SK-N-SH (cell line): Measurements from ENCODE around the gene CCDC87. TPM values are rescaled to one million over a fixed set of nuclear protein-coding genes. Genes with fewer than 3 reads are reported as not detected.

Source experiments
- CTCF ChIA-PET: fragments of 300-600, 350-600 bp; formaldehyde crosslinking; extraction: SDS; loops from one replicate; lab custom pipeline; 2021; lab: Yijun Ruan, JAX
- POLR2A ChIA-PET: fragments of 350-600 bp; sonication (Branson Sonifier 250); formaldehyde crosslinking; extraction: SDS; loops from one replicate; lab custom pipeline; 2020; ENCODE audit warnings: antibody characterized with exemption, inconsistent platforms; lab: Yijun Ruan, JAX
- DNase-seq: peaks from one replicate; pipeline ENCODE4 v3.0.0; 2012
- H2AFZ ChIP-seq: fragments of 200-600 bp; sonication (generic); 2 replicates; pipeline ENCODE4 v1.8.1; 2016; ENCODE audit warnings: antibody characterized with exemption, mild to moderate bottlenecking, low read depth
- H3F3A ChIP-seq: fragments of 200-600 bp; sonication (generic); replicated peaks from 2 replicates; pipeline ENCODE3; 2016; ENCODE audit warnings: antibody characterized with exemption, mild to moderate bottlenecking; ENCODE audit not compliant: insufficient read depth
- H3K27ac ChIP-seq, 2 experiments: fragments of 200-500 bp in 1 of 2; fragments of 200-600 bp in 1 of 2; sonication (Bioruptor generic) in 1 of 2; sonication (generic), shearing (Covaris generic) in 1 of 2; 2 replicates each; pipeline versions ENCODE4 v1.5.1 to v1.6.1; 2014 to 2016; ENCODE audit warnings: low read depth in 2 of 2, inconsistent platforms in 1 of 2, low read length in 1 of 2, mild to moderate bottlenecking in 1 of 2, mixed read lengths in 1 of 2
- H3K27me3 ChIP-seq: fragments of 200-600 bp; sonication (generic), shearing (Covaris generic); 2 replicates; pipeline ENCODE4 v1.6.1; 2016; ENCODE audit warnings: mixed run types; ENCODE audit not compliant: insufficient read depth
- H3K36me3 ChIP-seq, 2 experiments: fragments of 200-500 bp in 1 of 2; fragments of 200-600 bp in 1 of 2; sonication (Bioruptor generic) in 1 of 2; sonication (generic) in 1 of 2; replicated peaks in 1 of 2; 2 replicates each; pipeline versions ENCODE3 to v1.5.1; 2014 to 2016; ENCODE audit warnings: low read length in 1 of 2, mild to moderate bottlenecking in 1 of 2; ENCODE audit not compliant: insufficient read depth in 2 of 2, control insufficient read depth in 1 of 2
- H3K4me1 ChIP-seq, 2 experiments: fragments of 200-500 bp in 1 of 2; fragments of 200-600 bp in 1 of 2; sonication (Bioruptor generic) in 1 of 2; sonication (generic), shearing (Covaris generic) in 1 of 2; 2 replicates each; pipeline versions ENCODE4 v1.5.1 to v1.6.1; 2014 to 2016; ENCODE audit warnings: low read depth in 1 of 2, low read length in 1 of 2, mixed run types in 1 of 2; ENCODE audit not compliant: insufficient read depth in 2 of 2, control insufficient read depth in 1 of 2
- H3K4me2 ChIP-seq: fragments of 200-600 bp; sonication (generic), shearing (Covaris generic); 2 replicates; pipeline ENCODE4 v1.6.1; 2017; ENCODE audit warnings: mixed run types
- H3K4me3 ChIP-seq, 2 experiments: fragments of 200-500 bp in 1 of 2; fragments of 200-600 bp in 1 of 2; sonication (Bioruptor generic) in 1 of 2; sonication (generic), shearing (Covaris generic) in 1 of 2; 2 replicates each; pipeline versions ENCODE4 v1.5.1 to v1.8.1; 2014 to 2016; ENCODE audit warnings: low read depth in 2 of 2, inconsistent platforms in 1 of 2, low read length in 1 of 2, mild to moderate bottlenecking in 1 of 2, mixed read lengths in 1 of 2, moderate library complexity in 1 of 2
- H3K79me2 ChIP-seq: fragments of 200-600 bp; sonication (generic); 2 replicates; pipeline ENCODE4 v1.8.1; 2017; ENCODE audit warnings: mild to moderate bottlenecking; ENCODE audit not compliant: insufficient read depth
- H3K9ac ChIP-seq: fragments of 200-600 bp; sonication (generic); 2 replicates; pipeline ENCODE4 v1.6.1; 2017; ENCODE audit warnings: mixed run types
- H3K9me2 ChIP-seq: fragments of 200-600 bp; sonication (generic); 2 replicates; pipeline ENCODE4 v1.6.1; 2017; ENCODE audit warnings: mixed run types
- H3K9me3 ChIP-seq: fragments of 200-600 bp; sonication (generic); 2 replicates; pipeline ENCODE4 v1.6.1; 2017; ENCODE audit warnings: mixed run types, mild to moderate bottlenecking, moderate library complexity
- H4K20me1 ChIP-seq: fragments of 200-600 bp; sonication (generic); 2 replicates; pipeline ENCODE4 v1.6.1; 2017; ENCODE audit warnings: mild to moderate bottlenecking, mixed run types; ENCODE audit not compliant: insufficient read depth
- ELF1 ChIP-seq: IDR thresholded peaks from 2 replicates; pipeline ENCODE4 v1.4.0; 2012
- EP300 ChIP-seq, 2 experiments: IDR thresholded peaks; 2 replicates each; pipeline versions ENCODE4 v1.4.0 to v1.6.1; 2012; ENCODE audit warnings: borderline replicate concordance in 1 of 2, low read depth in 1 of 2, low read length in 1 of 2
- EZH2phosphoT487 ChIP-seq: fragments of 200-600 bp; sonication (generic); IDR thresholded peaks from 2 replicates; pipeline ENCODE4 v1.6.1; 2017; ENCODE audit warnings: low read depth, mixed run types, mild to moderate bottlenecking, antibody characterized with exemption, moderate library complexity, borderline replicate concordance
- FOXJ3 ChIP-seq: sonication (generic); formaldehyde crosslinking; IDR thresholded peaks from 2 replicates; pipeline ENCODE4 v1.5.1; 2020; ENCODE audit warnings: mild to moderate bottlenecking, missing genetic modification reagents
- FOXM1 ChIP-seq: IDR thresholded peaks from 2 replicates; pipeline ENCODE4 v1.4.0; 2012; ENCODE audit warnings: low read depth, mild to moderate bottlenecking
- GABPA ChIP-seq: IDR thresholded peaks from 2 replicates; pipeline ENCODE4 v1.4.0; 2012; ENCODE audit warnings: low read depth, mild to moderate bottlenecking
- JUND ChIP-seq: IDR thresholded peaks from 2 replicates; pipeline ENCODE4 v1.4.0; 2012
- MXI1 ChIP-seq: IDR thresholded peaks from 2 replicates; pipeline ENCODE4 v1.6.1; 2012; ENCODE audit warnings: mild to moderate bottlenecking, low read depth, low read length, improper control_type of control experiment
- REST ChIP-seq: IDR thresholded peaks from 2 replicates; pipeline ENCODE4 v1.6.1; 2012; ENCODE audit warnings: mild to moderate bottlenecking, low read depth, low read length, moderate library complexity
- SIN3A ChIP-seq: IDR thresholded peaks from 2 replicates; pipeline ENCODE4 v1.6.1; 2012; ENCODE audit warnings: low read depth, mild to moderate bottlenecking, low read length, moderate library complexity, borderline replicate concordance
- TAF1 ChIP-seq: IDR thresholded peaks from 2 replicates; pipeline ENCODE4 v1.6.1; 2012; ENCODE audit warnings: low read depth, mild to moderate bottlenecking, low read length, moderate library complexity, borderline replicate concordance
- YY1 ChIP-seq: IDR thresholded peaks from 2 replicates; pipeline ENCODE4 v1.4.0; 2012; ENCODE audit warnings: low read depth, mild to moderate bottlenecking
- WGBS: methylation state at CpG from one replicate; pipeline ENCODE4 v1.1.6; 2017; ENCODE audit warnings: low lambda C conversion rate; 5-methylcytosine and 5-hydroxymethylcytosine counted together
- polyA plus RNA-seq, 3 experiments: library from polyadenylated mRNA; depleted of rRNA; stranded (reverse); fragments of >200 nt; gene quantifications; 2 replicates each; pipeline ENCODE4 v1.2.3, GENCODE V29; 2012

CCDC87 gene
- polyA plus RNA-seq, 1 of the 3 experiments (the other 2 are of a cell fraction), result 0.21 TPM

GRCh38 chr11:66593303-66593635 lies 406 bp upstream of the CCDC87 start:
- DNase-seq, result no peak
- H3K9ac ChIP-seq, result peak overlapping the region; percentile 85

GRCh38 chr11:66591175-66591574 lies 1.7 kb downstream of the CCDC87 start:
- TF ChIP-seq SIN3A, result no peak
- TF ChIP-seq MXI1, result no peak
- no peak for TF ChIP-seq ELF1
- TF ChIP-seq EP300 (IDR thresholded peaks at IDR 0.05; ENCODE audit: borderline replicate concordance in 1 of 2, low read depth in 1 of 2, low read length in 1 of 2), result no peak
- no peak for TF ChIP-seq EZH2phosphoT487
- TF ChIP-seq GABPA, result no peak
- TF ChIP-seq JUND, result no peak
- no peak for TF ChIP-seq REST
- no peak for TF ChIP-seq FOXJ3 (CRISPR knock-in tag)
- no peak for TF ChIP-seq FOXM1
- TF ChIP-seq, all 33 proteins: peak for 0
- ChIA-PET POLR2A (interaction anchor here (0.6 kb wide), 1 partner anchor 62 kb away, joined by 3 read pairs; no protein-coding TSS in a partner anchor), CTCF (interaction anchor here (0.7 to 3.4 kb wide), 6 partner anchors 10 to 87 kb away, joined by 3 to 14 read pairs (median 6); partner anchors contain the start of genes CTSF and RBM4B)
- Histone ChIP-seq H3F3A (no peaks in the 10 kb centered on the region), H3K27ac (no peak overlapping the region), H3K79me2 (peaks cover 18% of the 10 kb centered on the region), H2AFZ (no peak overlapping the region), H3K9me3 (no peaks in the 10 kb centered on the region), H3K4me1 (peaks cover 4 to 17% of the 10 kb centered on the region in 2 experiments; a peak in 1 of 4 replicates), H3K36me3 (no peaks in the 10 kb centered on the region), H3K9ac (no peak overlapping the region), H3K27me3 (no peaks in the 10 kb centered on the region), H3K4me2 (no peak overlapping the region), H4K20me1 (no peaks in the 10 kb centered on the region), H3K4me3 (no peak overlapping the region), H3K9me2 (no peaks in the 10 kb centered on the region)
- no peak for DNase-seq
- 33% methylated on average over 2 of the region's 2 CpGs for WGBS

More at GRCh38 chr11:66593303-66593635, 406 bp upstream of the CCDC87 start:
- H4K20me1 ChIP-seq, result no peaks in the 10 kb centered on the region
- H2AFZ ChIP-seq, result peak overlapping the region; percentile 97
- peaks cover 4 to 17% of the 10 kb centered on the region in 2 experiments; a peak in 1 of 4 replicates for H3K4me1 ChIP-seq
- ChIA-PET CTCF (interaction anchor here (0.9 to 3.4 kb wide), 10 partner anchors 8 to 241 kb away, joined by 3 to 21 read pairs (median 5); partner anchors contain the start of genes CTSF and RBM4B), POLR2A (interaction anchor here (1.2 to 2.0 kb wide), 4 partner anchors 23 to 45 kb away, joined by 5 to 8 read pairs (median 6); partner anchors contain the start of genes CTSF, RBM14 and RBM4)
- 12% methylated on average over 12 of the region's 12 CpGs for WGBS
- H3K27ac ChIP-seq, result peak overlapping the region; percentile 62 to 84; a peak in 3 of 4 replicates
- peaks cover 18% of the 10 kb centered on the region for H3K79me2 ChIP-seq
- H3K4me3 ChIP-seq, result peak overlapping the region; percentile 77 to 94
- H3K27me3 ChIP-seq, result no peaks in the 10 kb centered on the region
- TF ChIP-seq SIN3A (0 out of 2 replicates have a peak, but pooled peaks have one; percentile 17), REST (no peak), TAF1 (peak; percentile 10; the same call in 1 of the 2 replicates), YY1 (no peak)
- no peaks in the 10 kb centered on the region for H3K9me2 ChIP-seq
- H3F3A ChIP-seq, result no peaks in the 10 kb centered on the region
- H3K36me3 ChIP-seq, result no peaks in the 10 kb centered on the region
- H3K9me3 ChIP-seq, result no peaks in the 10 kb centered on the region
- H3K4me2 ChIP-seq, result peak overlapping the region; percentile 98
